Measurements from ENCODE around the gene ITPR2. TPM values are rescaled to one million over a fixed set of nuclear protein-coding genes. Genes with fewer than 3 reads are reported as not detected.

Gene ITPR2
- total RNA-seq, 2 experiments from 2014 or later, result 28.8 to 29.9 TPM

- ATAC-seq (ENCODE audit: poor library complexity), result no peak
- Histone ChIP-seq H3K27me3 (ENCODE audit: control insufficient read depth in 1 of 2, insufficient read depth in 2 of 2, low read length in 2 of 2) (no peaks in the 10 kb centered on the region), H3K36me3 (ENCODE audit: insufficient read depth, low read length) (no peaks in the 10 kb centered on the region), H3K4me1 (ENCODE audit: insufficient read depth, low read length) (peaks cover 5% of the 10 kb centered on the region), H3K9me3 (ENCODE audit: control insufficient read depth in 1 of 2, insufficient read depth in 1 of 2, low read length in 2 of 2) (no peaks in the 10 kb centered on the region), H3K27ac (ENCODE audit: low read depth in 1 of 2, low read length in 2 of 2) (no peak overlapping the region), H3K4me3 (ENCODE audit: low read length) (no peak overlapping the region)
- intact Hi-C loops (cut with DNase I, micrococcal nuclease), result no loop called here
- Mint-ChIP-seq H3K36me3 (ENCODE audit: low read depth) (peaks cover 15% of the 10 kb centered on the region), H3K27me3 (no peaks in the 10 kb centered on the region), H3K4me1 (ENCODE audit: low read depth) (peaks cover 61% of the 10 kb centered on the region), H3K27ac (no peak overlapping the region), H3K9me3 (no peaks in the 10 kb centered on the region), H3K4me3 (no peak overlapping the region)
- DNase-seq, result no peak
- ChIA-PET CTCF (no interaction called here), POLR2A (no interaction called here)
- TF ChIP-seq CTCF (IDR thresholded peaks at IDR 0.05), result no peak
Measured at GRCh38 chr12:26748412-26748740, 84.6 kb downstream of the ITPR2 start.

GRCh38 chr12:26746121-26746714 lies 86.8 kb downstream of the ITPR2 start:
- Mint-ChIP-seq H3K4me3 (no peak overlapping the region), H3K27ac (no peak overlapping the region), H3K4me1 (ENCODE audit: low read depth) (peaks cover 61% of the 10 kb centered on the region), H3K36me3 (ENCODE audit: low read depth) (peaks cover 28% of the 10 kb centered on the region), H3K9me3 (no peaks in the 10 kb centered on the region), H3K27me3 (no peaks in the 10 kb centered on the region)
- Histone ChIP-seq H3K27ac (ENCODE audit: low read depth in 1 of 2, low read length in 2 of 2) (no peak overlapping the region), H3K27me3 (ENCODE audit: control insufficient read depth in 1 of 2, insufficient read depth in 2 of 2, low read length in 2 of 2) (no peaks in the 10 kb centered on the region), H3K9me3 (ENCODE audit: control insufficient read depth in 1 of 2, insufficient read depth in 1 of 2, low read length in 2 of 2) (peaks cover 0 to under 1% of the 10 kb centered on the region in 2 experiments), H3K36me3 (ENCODE audit: insufficient read depth, low read length) (no peaks in the 10 kb centered on the region), H3K4me3 (ENCODE audit: low read length) (no peak overlapping the region), H3K4me1 (ENCODE audit: insufficient read depth, low read length) (peaks cover 5% of the 10 kb centered on the region)
- ChIA-PET CTCF (no interaction called here), POLR2A (no interaction called here)
- DNase-seq, result no peak
- no peak for ATAC-seq (ENCODE audit: poor library complexity)
- no peak for TF ChIP-seq CTCF (IDR thresholded peaks at IDR 0.05)
- intact Hi-C loops (cut with DNase I, micrococcal nuclease), result no loop called here

- H3K27me3 ChIP-seq (ENCODE audit: control insufficient read depth in 1 of 2, insufficient read depth in 2 of 2, low read length in 2 of 2), result no peaks in the 10 kb centered on the region
- DNase-seq (no peak), ATAC-seq (ENCODE audit: poor library complexity) (no peak)
- ChIA-PET POLR2A (no interaction called here), CTCF (no interaction called here)
- H3K4me3 ChIP-seq (ENCODE audit: low read length), result no peak overlapping the region
- no peaks in the 10 kb centered on the region for H3K36me3 ChIP-seq (ENCODE audit: insufficient read depth, low read length)
- no peaks in the 10 kb centered on the region for H3K4me1 ChIP-seq (ENCODE audit: insufficient read depth, low read length)
- no peak overlapping the region for H3K27ac ChIP-seq (ENCODE audit: low read depth in 1 of 2, low read length in 2 of 2)
- intact Hi-C loops (cut with DNase I, micrococcal nuclease), result no loop called here
- H3K9me3 Mint-ChIP-seq, result no peaks in the 10 kb centered on the region
- peaks cover 34% of the 10 kb centered on the region for H3K36me3 Mint-ChIP-seq (ENCODE audit: low read depth)
- no peak overlapping the region for H3K27ac Mint-ChIP-seq
- no peaks in the 10 kb centered on the region for H3K27me3 Mint-ChIP-seq
- H3K4me1 Mint-ChIP-seq (ENCODE audit: low read depth), result peaks cover 48% of the 10 kb centered on the region
- no peak overlapping the region for H3K4me3 Mint-ChIP-seq
- H3K9me3 ChIP-seq (ENCODE audit: control insufficient read depth in 1 of 2, insufficient read depth in 1 of 2, low read length in 2 of 2), result peaks cover 4% of the 10 kb centered on the region in 2 experiments
- no peak for TF ChIP-seq CTCF (IDR thresholded peaks at IDR 0.05)
Measured at GRCh38 chr12:26744697-26745440, 88.1 kb downstream of the ITPR2 start.
